GM12872 (cell line): ENCODE measurements around the gene ATF6.

Experiments
- CTCF ChIP-seq: IDR thresholded peaks from 3 replicates; pipeline ENCODE4 v1.5.1; 2011; ENCODE audit warnings: low read depth, mild to moderate bottlenecking, low read length, moderate library complexity; ENCODE audit not compliant: insufficient read depth

Gene ATF6

GRCh38 chr1:161869291-161869690 lies 103.2 kb downstream of the ATF6 start:
- no peak for TF ChIP-seq CTCF

- TF ChIP-seq CTCF = no peak
Measured at GRCh38 chr1:161872506-161872905, 106.4 kb downstream of the ATF6 start.

- TF ChIP-seq CTCF = no peak
Measured at GRCh38 chr1:161879261-161879660, 113.1 kb downstream of the ATF6 start.

GRCh38 chr1:161884475-161884874 lies 118.4 kb downstream of the ATF6 start:
- no peak for TF ChIP-seq CTCF

GRCh38 chr1:161885003-161885402 lies 118.9 kb downstream of the ATF6 start:
- no peak for TF ChIP-seq CTCF

GRCh38 chr1:161885759-161886158 lies 119.6 kb downstream of the ATF6 start:
- no peak for TF ChIP-seq CTCF

GRCh38 chr1:161886589-161886988 lies 120.5 kb downstream of the ATF6 start:
- no peak for TF ChIP-seq CTCF
